PC-9 (cell line): Measurements from ENCODE around the gene HERPUD2. TPM values are rescaled to one million over a fixed set of nuclear protein-coding genes. Genes with fewer than 3 reads are reported as not detected.
A peak's percentile ranks its signal among the peaks of the same experiment; 100 is the strongest.

Experiments used
- BruUV-seq: library from RNA; stranded (reverse); fragments of 400-500 nt; replicated peaks from 2 replicates; lab custom pipeline; 2021; lab: Mats Ljungman, UMichigan
- CTCF ChIA-PET: fragments of 300-600 bp; sonication (Branson Sonifier 250); formaldehyde crosslinking; loops from one replicate; lab custom pipeline; 2022; ENCODE audit warnings: antibody characterized with exemption; lab: Charles Lee
- POLR2A ChIA-PET: fragments of 300-600 bp; sonication (Branson Sonifier 250); formaldehyde crosslinking; loops from one replicate; lab custom pipeline; 2022; ENCODE audit warnings: antibody characterized with exemption; ENCODE audit not compliant: unreplicated experiment; lab: Charles Lee
- DNase-seq, 2 experiments: peaks; one replicate each; pipeline versions ENCODE4 v3.0.0 to v3.0.0-alpha.2; 2015 to 2022; ENCODE audit warnings: mixed read lengths in 1 of 2
- H2AFZ ChIP-seq: fragments of 200-600 bp; sonication (generic); 2 replicates; pipeline ENCODE4 v1.8.1; 2017; ENCODE audit warnings: antibody characterized with exemption
- H3F3A ChIP-seq: fragments of 200-600 bp; sonication (generic); 2 replicates; pipeline ENCODE4 v1.8.1; 2017; ENCODE audit warnings: antibody characterized with exemption, mild to moderate bottlenecking, low read depth; ENCODE audit not compliant: insufficient read depth
- H3K27ac ChIP-seq: fragments of 200-600 bp; sonication (generic); 2 replicates; pipeline ENCODE4 v1.6.1; 2016; ENCODE audit warnings: mixed run types
- H3K27me3 ChIP-seq: fragments of 200-600 bp; sonication (generic); 2 replicates; pipeline ENCODE4 v1.6.1; 2016; ENCODE audit warnings: low read depth, mixed run types; ENCODE audit not compliant: insufficient read depth
- H3K36me3 ChIP-seq: fragments of 200-600 bp; sonication (generic); 2 replicates; pipeline ENCODE4 v1.6.1; 2016; ENCODE audit warnings: low read depth, mixed run types
- H3K4me1 ChIP-seq: fragments of 200-600 bp; sonication (generic); replicated peaks from 2 replicates; pipeline ENCODE4 v1.6.1; 2016; ENCODE audit warnings: mixed run types; ENCODE audit not compliant: insufficient read depth
- H3K4me2 ChIP-seq: fragments of 200-600 bp; sonication (generic); 2 replicates; pipeline ENCODE4 v1.6.1; 2017; ENCODE audit warnings: mixed run types
- H3K4me3 ChIP-seq: fragments of 200-600 bp; sonication (generic); 2 replicates; pipeline ENCODE4 v1.6.1; 2016; ENCODE audit warnings: mixed run types
- H3K79me2 ChIP-seq: fragments of 200-600 bp; sonication (generic); 2 replicates; pipeline ENCODE4 v1.6.1; 2017; ENCODE audit warnings: low read depth, mixed run types
- H3K9me2 ChIP-seq: fragments of 200-600 bp; sonication (generic); 2 replicates; pipeline ENCODE4 v1.8.1; 2017; ENCODE audit warnings: mild to moderate bottlenecking; ENCODE audit not compliant: insufficient read depth
- H3K9me3 ChIP-seq: fragments of 200-600 bp; sonication (generic); 2 replicates; pipeline ENCODE4 v1.8.1; 2016; ENCODE audit warnings: low read depth; ENCODE audit not compliant: insufficient read depth
- H4K20me1 ChIP-seq: fragments of 200-600 bp; sonication (generic); 2 replicates; pipeline ENCODE4 v1.8.1; 2017; ENCODE audit not compliant: insufficient read depth
- EZH2 ChIP-seq: fragments of 200-600 bp; sonication (generic); IDR thresholded peaks from 2 replicates; pipeline ENCODE4 v1.8.0; 2017; ENCODE audit warnings: antibody characterized with exemption, low read depth
- intact Hi-C: fragments of 100-400 bp; cut with micrococcal nuclease; formaldehyde crosslinking; loops from one replicate; pipeline ENCODE4 v1.10.0; 2022; ENCODE audit not compliant: unreplicated experiment
- total RNA-seq: library from RNA; stranded (reverse); gene quantifications from 2 replicates; pipeline ENCODE4 v1.2.3, GENCODE V29; 2021
- TF ChIP-seq, protein P1 (sequence below): fragments of 200-600 bp; sonication (generic); conservative IDR thresholded peaks from 2 replicates; pipeline ENCODE4 v1.6.1; 2017; ENCODE audit warnings: mixed run types, antibody characterized with exemption, mild to moderate bottlenecking, moderate library complexity

Gene HERPUD2
- total RNA-seq, 1 experiment from 2014 or later = 53.4 TPM

DNA sequence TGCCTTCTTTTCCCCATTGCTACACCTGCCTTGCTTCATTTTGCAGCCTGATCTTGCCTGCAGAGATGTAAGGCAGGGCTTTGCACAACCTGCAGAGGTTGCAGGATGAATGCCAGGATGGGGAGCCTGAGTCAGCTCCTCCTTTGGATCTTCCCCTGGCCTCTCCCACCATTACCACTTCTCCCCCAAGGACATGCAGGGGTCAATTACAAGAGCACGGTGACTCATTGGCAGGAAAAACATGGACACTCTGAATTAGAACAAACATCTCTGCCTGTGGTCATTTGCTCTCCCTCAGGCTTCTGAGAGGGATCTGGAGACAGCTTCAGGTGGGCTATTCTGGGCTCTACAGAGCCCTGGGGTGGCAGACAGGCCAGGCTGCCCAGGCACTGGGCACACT, 89.2 kb downstream of the HERPUD2 start:
- TF ChIP-seq, protein P1, sequence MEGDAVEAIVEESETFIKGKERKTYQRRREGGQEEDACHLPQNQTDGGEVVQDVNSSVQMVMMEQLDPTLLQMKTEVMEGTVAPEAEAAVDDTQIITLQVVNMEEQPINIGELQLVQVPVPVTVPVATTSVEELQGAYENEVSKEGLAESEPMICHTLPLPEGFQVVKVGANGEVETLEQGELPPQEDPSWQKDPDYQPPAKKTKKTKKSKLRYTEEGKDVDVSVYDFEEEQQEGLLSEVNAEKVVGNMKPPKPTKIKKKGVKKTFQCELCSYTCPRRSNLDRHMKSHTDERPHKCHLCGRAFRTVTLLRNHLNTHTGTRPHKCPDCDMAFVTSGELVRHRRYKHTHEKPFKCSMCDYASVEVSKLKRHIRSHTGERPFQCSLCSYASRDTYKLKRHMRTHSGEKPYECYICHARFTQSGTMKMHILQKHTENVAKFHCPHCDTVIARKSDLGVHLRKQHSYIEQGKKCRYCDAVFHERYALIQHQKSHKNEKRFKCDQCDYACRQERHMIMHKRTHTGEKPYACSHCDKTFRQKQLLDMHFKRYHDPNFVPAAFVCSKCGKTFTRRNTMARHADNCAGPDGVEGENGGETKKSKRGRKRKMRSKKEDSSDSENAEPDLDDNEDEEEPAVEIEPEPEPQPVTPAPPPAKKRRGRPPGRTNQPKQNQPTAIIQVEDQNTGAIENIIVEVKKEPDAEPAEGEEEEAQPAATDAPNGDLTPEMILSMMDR = no peak
- DNase-seq = no peak

DNA sequence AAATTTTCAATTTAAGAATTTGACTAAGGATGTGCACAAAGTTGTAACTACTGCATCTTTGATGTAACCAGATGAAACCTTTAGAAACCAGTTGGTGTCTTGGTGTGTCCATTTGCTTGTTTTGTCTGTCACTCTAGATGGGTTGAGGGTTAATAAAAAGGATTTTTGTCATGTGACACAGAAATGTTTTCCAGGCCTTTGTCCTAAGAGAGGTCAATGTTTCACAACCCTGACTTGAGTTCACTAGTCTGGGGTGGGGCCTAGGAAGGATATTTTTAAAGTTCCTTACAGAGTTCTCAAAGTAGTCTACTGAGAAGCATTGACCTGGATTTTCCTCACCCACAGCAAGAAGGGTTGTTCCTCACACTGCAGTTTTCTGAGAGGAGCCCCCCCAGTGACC, 90.3 kb downstream of the HERPUD2 start:
- H3K79me2 ChIP-seq = no peaks in the 10 kb centered on the region
- DNase-seq = no peak
- H3K4me3 ChIP-seq = no peak overlapping the region
- no TSS peak for BruUV-seq
- CTCF ChIA-PET = no interaction called here
- POLR2A ChIA-PET = no interaction called here
- H3K9me3 ChIP-seq = no peaks in the 10 kb centered on the region
- no peaks in the 10 kb centered on the region for H3K27me3 ChIP-seq
- intact Hi-C loops = no loop called here
- no peak overlapping the region for H3K27ac ChIP-seq
- no peaks in the 10 kb centered on the region for H3K36me3 ChIP-seq
- no peaks in the 10 kb centered on the region for H3F3A ChIP-seq
- H2AFZ ChIP-seq = no peak overlapping the region
- H4K20me1 ChIP-seq = no peaks in the 10 kb centered on the region
- no peak overlapping the region for H3K4me2 ChIP-seq
- H3K4me1 ChIP-seq = peaks cover 7% of the 10 kb centered on the region
- H3K9me2 ChIP-seq = no peaks in the 10 kb centered on the region
- no peak for TF ChIP-seq EZH2
- TF ChIP-seq, protein P1 = no peak

More for the DNA sequence above, 89.2 kb downstream of the HERPUD2 start:
- Histone ChIP-seq H3K36me3 (no peaks in the 10 kb centered on the region), H3K27ac (no peak overlapping the region), H3K9me3 (no peaks in the 10 kb centered on the region), H3K4me2 (0 out of 2 replicates have a peak overlapping the region, but pooled peaks have one; percentile 11), H3K4me1 (peaks cover 7% of the 10 kb centered on the region), H3F3A (no peaks in the 10 kb centered on the region), H3K27me3 (no peaks in the 10 kb centered on the region), H3K4me3 (no peak overlapping the region), H3K9me2 (no peaks in the 10 kb centered on the region), H2AFZ (no peak overlapping the region), H3K79me2 (no peaks in the 10 kb centered on the region), H4K20me1 (no peaks in the 10 kb centered on the region)
- intact Hi-C loops = no loop called here
- POLR2A ChIA-PET = no interaction called here
- CTCF ChIA-PET = no interaction called here
- BruUV-seq = no TSS peak

- no peaks in the 10 kb centered on the region for H3K79me2 ChIP-seq
- ChIA-PET CTCF (no interaction called here), POLR2A (no interaction called here)
- H3K27ac ChIP-seq = no peak overlapping the region
- H3F3A ChIP-seq = no peaks in the 10 kb centered on the region
- no peak for DNase-seq
- no peaks in the 10 kb centered on the region for H3K27me3 ChIP-seq
- no peak overlapping the region for H3K4me3 ChIP-seq
- no peak overlapping the region for H2AFZ ChIP-seq
- intact Hi-C loops = no loop called here
- no peaks in the 10 kb centered on the region for H3K36me3 ChIP-seq
- no peaks in the 10 kb centered on the region for H3K9me3 ChIP-seq
- no peaks in the 10 kb centered on the region for H3K4me1 ChIP-seq
- no peaks in the 10 kb centered on the region for H3K9me2 ChIP-seq
- TF ChIP-seq, protein P1 = no peak
- no peak for TF ChIP-seq EZH2
- no TSS peak for BruUV-seq
- no peaks in the 10 kb centered on the region for H4K20me1 ChIP-seq
- H3K4me2 ChIP-seq = no peak overlapping the region
These were observed 95.3 kb downstream of the HERPUD2 start for GRCh38 chr7:35599645-35600044.
